RWPE1 (cell line): Measurements from ENCODE around the gene NXN.
"Not testable (repeated sequence)": the region's sequence is repeated elsewhere in the genome, so short reads cannot be mapped to it uniquely, and the experiment has no call there.

Source experiments
- CTCF ChIA-PET: fragments of 350-600 bp; sonication (Branson Sonifier 250); formaldehyde crosslinking; extraction: SDS; loops from one replicate; lab custom pipeline; 2021; lab: Yijun Ruan, JAX
- POLR2A ChIA-PET: fragments of 400-600 bp; formaldehyde crosslinking; extraction: SDS; loops from one replicate; lab custom pipeline; 2020; ENCODE audit warnings: antibody characterized with exemption; ENCODE audit not compliant: low non-redundant PET; lab: Yijun Ruan, JAX
- DNase-seq: peaks from one replicate; pipeline ENCODE4 v3.0.0; 2012; ENCODE audit warnings: low spot score
- H3K27ac ChIP-seq: fragments of 450-650 bp; 2 replicates; pipeline ENCODE4 v1.5.1; 2017
- TF ChIP-seq, protein P1 (sequence below): fragments of 450-650 bp; conservative IDR thresholded peaks from 2 replicates; pipeline ENCODE4 v1.5.1; 2017; ENCODE audit warnings: low read depth, mild to moderate bottlenecking

Gene NXN

DNA sequence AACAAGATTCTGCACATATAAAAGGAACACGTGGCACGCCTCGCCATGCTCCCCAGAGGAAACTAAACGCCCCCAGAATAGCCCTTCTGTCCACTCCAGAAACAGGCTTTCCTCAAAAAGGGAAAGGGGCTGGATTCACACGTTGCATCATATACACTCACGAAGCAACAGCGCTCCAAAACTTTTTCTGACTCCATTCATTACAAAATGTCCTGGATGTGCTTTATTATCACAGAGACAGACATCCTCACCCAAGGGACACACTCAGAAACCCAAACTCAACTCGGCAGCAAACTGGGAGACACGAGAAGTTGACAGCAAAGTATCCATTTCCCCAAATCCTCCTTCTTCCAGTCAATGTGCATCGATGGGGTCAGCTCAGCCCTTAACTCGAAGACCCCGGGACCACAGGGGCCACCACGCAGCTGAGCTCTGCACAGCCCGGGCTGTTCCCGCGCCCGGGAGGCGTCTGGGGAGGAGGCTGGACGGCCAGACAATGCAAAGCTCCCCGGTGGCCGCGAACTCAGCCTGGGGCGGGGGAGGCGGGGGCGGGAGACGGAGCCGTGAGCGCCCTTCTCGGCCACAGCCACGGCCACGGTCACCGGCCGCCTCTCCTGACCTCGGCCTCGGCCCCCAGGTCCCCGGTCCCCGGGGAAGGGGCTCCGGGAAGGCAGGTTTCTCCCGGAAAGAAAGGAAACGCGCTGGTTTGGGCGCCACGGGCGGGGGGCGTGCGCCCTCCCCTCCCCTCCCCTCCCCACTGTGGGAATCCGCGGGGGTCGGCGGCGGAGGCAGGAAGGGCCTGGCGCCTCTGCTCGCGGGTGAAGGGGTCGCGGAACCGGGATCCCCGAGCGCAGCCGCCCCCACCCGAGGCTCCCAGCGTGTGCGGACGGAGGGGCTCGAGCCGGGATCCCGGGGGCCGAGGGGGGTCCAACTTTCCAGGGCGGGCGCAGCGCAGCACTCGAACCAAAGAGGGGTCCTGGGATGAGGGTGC lies 1.2 kb downstream of the NXN start:
- TF ChIP-seq, protein P1, sequence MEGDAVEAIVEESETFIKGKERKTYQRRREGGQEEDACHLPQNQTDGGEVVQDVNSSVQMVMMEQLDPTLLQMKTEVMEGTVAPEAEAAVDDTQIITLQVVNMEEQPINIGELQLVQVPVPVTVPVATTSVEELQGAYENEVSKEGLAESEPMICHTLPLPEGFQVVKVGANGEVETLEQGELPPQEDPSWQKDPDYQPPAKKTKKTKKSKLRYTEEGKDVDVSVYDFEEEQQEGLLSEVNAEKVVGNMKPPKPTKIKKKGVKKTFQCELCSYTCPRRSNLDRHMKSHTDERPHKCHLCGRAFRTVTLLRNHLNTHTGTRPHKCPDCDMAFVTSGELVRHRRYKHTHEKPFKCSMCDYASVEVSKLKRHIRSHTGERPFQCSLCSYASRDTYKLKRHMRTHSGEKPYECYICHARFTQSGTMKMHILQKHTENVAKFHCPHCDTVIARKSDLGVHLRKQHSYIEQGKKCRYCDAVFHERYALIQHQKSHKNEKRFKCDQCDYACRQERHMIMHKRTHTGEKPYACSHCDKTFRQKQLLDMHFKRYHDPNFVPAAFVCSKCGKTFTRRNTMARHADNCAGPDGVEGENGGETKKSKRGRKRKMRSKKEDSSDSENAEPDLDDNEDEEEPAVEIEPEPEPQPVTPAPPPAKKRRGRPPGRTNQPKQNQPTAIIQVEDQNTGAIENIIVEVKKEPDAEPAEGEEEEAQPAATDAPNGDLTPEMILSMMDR: no peak
- peak overlapping the region; percentile 91 for H3K27ac ChIP-seq
- DNase-seq: no peak
- ChIA-PET POLR2A (no interaction called here), CTCF (interaction anchor here (0.6 to 3.4 kb wide), 2 partner anchors 157 to 183 kb away, joined by 5 to 32 read pairs; no protein-coding TSS in a partner anchor)

GRCh38 chr17:977166-977565 lies 2.4 kb downstream of the NXN start:
- no peak for DNase-seq
- CTCF ChIA-PET: interaction anchor here (0.7 kb wide), 1 partner anchor 276 kb away, joined by 3 read pairs; no protein-coding TSS in a partner anchor
- peak overlapping the region; percentile 79 for H3K27ac ChIP-seq
- TF ChIP-seq, protein P1: no peak
- POLR2A ChIA-PET: no interaction called here

DNA sequence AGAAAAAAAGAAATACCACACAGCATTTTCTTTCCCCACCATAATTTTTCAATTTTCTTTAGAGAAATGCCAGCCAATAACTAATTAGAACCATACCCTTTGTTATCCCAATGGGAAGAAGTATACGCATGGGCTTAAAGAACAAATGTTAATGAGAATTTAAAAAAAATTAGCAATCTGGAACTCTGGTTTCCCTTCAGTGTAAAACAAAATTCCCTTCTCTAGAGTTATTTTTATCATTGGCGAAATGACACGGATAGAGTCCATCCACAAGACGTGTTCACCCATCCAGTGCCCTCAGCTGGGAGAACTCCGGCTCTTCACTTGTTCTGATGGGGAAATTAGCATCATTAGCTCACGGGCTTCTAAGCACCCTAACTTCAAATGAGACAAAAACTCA lies 3.3 kb downstream of the NXN start:
- peak overlapping the region; percentile 79 for H3K27ac ChIP-seq
- ChIA-PET CTCF (interaction anchor here (0.5 to 0.8 kb wide), 4 partner anchors 25 to 275 kb away, joined by 3 to 5 read pairs (median 4); no protein-coding TSS in a partner anchor), POLR2A (interaction anchor here (0.7 kb wide), 1 partner anchor 177 kb away, joined by 4 read pairs; no protein-coding TSS in a partner anchor)
- no peak for DNase-seq
- TF ChIP-seq, protein P1: no peak

- peak overlapping the region; percentile 98 for H3K27ac ChIP-seq
- no peak for DNase-seq
- TF ChIP-seq, protein P1: no peak
- ChIA-PET POLR2A (no interaction called here), CTCF (interaction anchor here (0.6 to 0.8 kb wide), 2 partner anchors 17 to 25 kb away, joined by 3 to 5 read pairs; no protein-coding TSS in a partner anchor)
Observed at GRCh38 chr17:975371-975915, 4.1 kb downstream of the NXN start.

DNA sequence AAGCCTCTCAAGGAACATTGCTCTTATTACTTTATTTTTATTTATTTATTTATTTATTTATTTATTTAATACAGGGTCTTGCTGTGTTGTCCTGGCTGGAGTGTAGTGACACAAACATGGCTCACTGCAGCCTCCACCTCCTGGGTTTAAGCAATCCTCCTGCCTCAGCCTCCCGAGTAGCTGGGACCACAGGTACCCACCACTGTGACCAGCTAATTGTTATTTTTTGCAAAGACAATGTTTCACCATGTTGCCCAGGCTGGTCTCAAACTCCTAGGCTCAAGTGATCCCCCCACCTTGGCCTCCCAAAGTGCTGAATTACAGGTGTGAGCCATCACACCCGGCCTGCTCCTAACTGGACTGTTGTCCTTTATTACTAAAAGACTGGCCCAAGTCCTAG lies 4.8 kb downstream of the NXN start:
- DNase-seq, CTCF ChIA-PET, POLR2A ChIA-PET: not testable (repeated sequence)
- H3K27ac ChIP-seq: peak overlapping the region; percentile 98

GRCh38 chr17:973053-973452 lies 6.5 kb downstream of the NXN start:
- TF ChIP-seq, protein P1: no peak
- CTCF ChIA-PET: interaction anchor here (0.6 to 1.3 kb wide), 3 partner anchors 178 to 230 kb away, joined by 3 to 6 read pairs (median 4); no protein-coding TSS in a partner anchor
- peak overlapping the region; percentile 98 for H3K27ac ChIP-seq
- POLR2A ChIA-PET: interaction anchor here (0.5 to 1.1 kb wide), 3 partner anchors 36 to 93 kb away, joined by 3 read pairs; no protein-coding TSS in a partner anchor
- peak; percentile 92 for DNase-seq

- peak overlapping the region; percentile 98 for H3K27ac ChIP-seq
- DNase-seq, CTCF ChIA-PET: not testable (repeated sequence)
- POLR2A ChIA-PET: interaction anchor here (0.6 kb wide), 1 partner anchor 65 kb away, joined by 8 read pairs; no protein-coding TSS in a partner anchor
Observed at GRCh38 chr17:971861-972260, 7.7 kb downstream of the NXN start.
